Inflammatory macrophage (primary cell): ENCODE measurements around the gene NRXN3.

Experiments
- DNase-seq, 2 donors: peaks; one replicate each; pipeline ENCODE4 v3.0.0-alpha.2; 2020 to 2022

The NRXN3 gene

GRCh38 chr14:79871136-79871535 lies 1701.0 kb downstream of the NRXN3 start:
- DNase-seq: no peak

GRCh38 chr14:79878229-79878628 lies 1708.1 kb downstream of the NRXN3 start:
- no peak for DNase-seq

- DNase-seq: no peak
These were observed 1708.6 kb downstream of the NRXN3 start for GRCh38 chr14:79878785-79879184.

- DNase-seq: no peak
These were observed 1711.1 kb downstream of the NRXN3 start for GRCh38 chr14:79881299-79881698.

GRCh38 chr14:79890527-79890926 lies 1720.4 kb downstream of the NRXN3 start:
- DNase-seq: no peak

GRCh38 chr14:79896009-79896408 lies 1725.8 kb downstream of the NRXN3 start:
- DNase-seq: no peak

- no peak for DNase-seq
These were observed 1729.4 kb downstream of the NRXN3 start for GRCh38 chr14:79899610-79900009.

- no peak for DNase-seq
These were observed 1734.3 kb downstream of the NRXN3 start for GRCh38 chr14:79904497-79904896.

GRCh38 chr14:79906994-79907393 lies 1736.8 kb downstream of the NRXN3 start:
- no peak for DNase-seq

GRCh38 chr14:79910086-79910485 lies 1739.9 kb downstream of the NRXN3 start:
- no peak for DNase-seq

GRCh38 chr14:79911744-79912143 lies 1741.6 kb downstream of the NRXN3 start:
- no peak for DNase-seq

GRCh38 chr14:79914595-79914994 lies 1744.4 kb downstream of the NRXN3 start:
- no peak for DNase-seq

- no peak for DNase-seq
These were observed 1745.2 kb downstream of the NRXN3 start for GRCh38 chr14:79915406-79915805.

- DNase-seq: no peak
These were observed 1746.1 kb downstream of the NRXN3 start for GRCh38 chr14:79916281-79916680.

- DNase-seq: no peak
These were observed 1746.7 kb downstream of the NRXN3 start for GRCh38 chr14:79916892-79917291.
